Stimulated activated CD4-positive, alpha-beta T cell treated with anti-CD3 and anti-CD28 coated beads, Interleukin-1b, Interleukin-23, amount 100 ng/mL, for 24 hours (primary cell): ENCODE results near the gene NACC1.
A peak's percentile ranks its signal among the peaks of the same experiment; 100 is the strongest.
"Not testable (repeated sequence)": the region's sequence is repeated elsewhere in the genome, so short reads cannot be mapped to it uniquely, and the experiment has no call there.

ENCODE experiments used
- DNase-seq, 4 experiments: peaks; one replicate each; pipeline ENCODE4 v3.0.0-alpha.2; 2020; ENCODE audit warnings: low read depth in 4 of 4, low spot score in 1 of 4

The NACC1 gene

GRCh38 chr19:13138171-13138915, 20.3 kb downstream of the NACC1 start:
- no peak for DNase-seq

GRCh38 chr19:13138916-13139198, 20.8 kb downstream of the NACC1 start:
- no peak for DNase-seq

DNA sequence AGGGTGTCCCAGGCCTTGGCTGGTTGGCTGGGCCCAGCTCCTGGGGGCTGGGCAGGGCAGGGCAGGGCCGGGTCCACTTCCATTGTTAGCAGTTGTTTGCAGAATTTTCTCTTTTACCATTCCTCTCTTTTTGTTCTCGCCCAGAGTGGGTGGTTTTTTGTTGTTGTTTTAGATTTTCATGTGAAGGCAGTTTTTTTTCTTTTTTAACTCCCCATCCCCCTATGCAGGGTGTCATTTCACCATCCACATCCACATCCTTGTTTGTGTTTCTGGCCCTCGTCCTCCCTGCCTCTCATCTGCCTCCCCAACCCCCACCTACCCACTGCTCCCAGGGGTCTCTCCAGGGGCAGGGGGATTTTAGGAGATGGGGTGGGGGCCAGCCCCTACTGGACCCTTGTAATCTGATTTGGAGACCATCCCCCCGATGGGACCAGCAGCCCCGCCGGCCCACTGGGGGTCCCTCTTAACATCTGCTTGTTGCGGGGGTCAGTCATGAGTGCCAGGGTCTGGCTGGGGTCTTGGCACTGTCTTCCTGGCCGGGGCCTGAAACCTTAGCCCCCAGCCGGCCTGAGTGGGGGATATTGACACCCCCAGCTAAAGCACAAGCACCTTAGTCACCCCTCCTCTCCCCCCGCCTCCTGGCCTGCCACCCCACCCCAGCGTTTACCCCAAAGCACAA, 21.7 kb downstream of the NACC1 start:
- DNase-seq: no peak

GRCh38 chr19:13146763-13147563, 28.9 kb downstream of the NACC1 start:
- DNase-seq: no peak

DNA sequence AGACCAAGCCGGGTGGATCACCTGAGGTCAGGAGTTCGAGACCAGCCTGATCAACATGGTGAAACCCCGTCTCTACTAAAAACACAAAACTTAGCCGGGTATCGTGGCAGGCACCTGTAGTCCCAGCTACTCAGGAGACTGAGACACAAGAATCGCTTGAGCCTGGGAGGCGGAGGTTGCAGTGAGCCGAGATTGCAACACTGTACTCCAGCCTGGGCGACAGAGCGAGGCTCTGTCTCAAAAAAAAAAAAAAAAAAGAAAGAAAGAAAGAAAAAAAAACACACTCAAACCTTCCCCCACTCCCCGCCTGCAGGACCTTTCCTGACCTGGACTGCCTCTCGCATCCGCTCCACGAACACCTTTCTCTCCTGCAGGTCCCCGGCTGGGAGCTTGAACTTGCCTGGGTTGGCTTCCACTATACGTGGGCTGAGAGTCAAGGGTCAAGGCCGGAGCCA, 31.1 kb downstream of the NACC1 start:
- DNase-seq: not testable (repeated sequence)

- DNase-seq: no peak
Observed at GRCh38 chr19:13149628-13150186, 31.6 kb downstream of the NACC1 start.

- peak; percentile 72 to 89 (median 84) for DNase-seq
Observed at GRCh38 chr19:13150187-13150930, 32.3 kb downstream of the NACC1 start, which contains the start of the genes IER2 and STX10. TSS of gene IER2 (plus strand) at chr19:13150411. CDS start at chr19:13153187, 2,776 bp downstream. TSS of gene STX10 (minus strand) at chr19:13150375. CDS start at chr19:13150173, 202 bp downstream.

- DNase-seq: no peak
Observed at GRCh38 chr19:13150931-13151604, 33.0 kb downstream of the NACC1 start.

DNA sequence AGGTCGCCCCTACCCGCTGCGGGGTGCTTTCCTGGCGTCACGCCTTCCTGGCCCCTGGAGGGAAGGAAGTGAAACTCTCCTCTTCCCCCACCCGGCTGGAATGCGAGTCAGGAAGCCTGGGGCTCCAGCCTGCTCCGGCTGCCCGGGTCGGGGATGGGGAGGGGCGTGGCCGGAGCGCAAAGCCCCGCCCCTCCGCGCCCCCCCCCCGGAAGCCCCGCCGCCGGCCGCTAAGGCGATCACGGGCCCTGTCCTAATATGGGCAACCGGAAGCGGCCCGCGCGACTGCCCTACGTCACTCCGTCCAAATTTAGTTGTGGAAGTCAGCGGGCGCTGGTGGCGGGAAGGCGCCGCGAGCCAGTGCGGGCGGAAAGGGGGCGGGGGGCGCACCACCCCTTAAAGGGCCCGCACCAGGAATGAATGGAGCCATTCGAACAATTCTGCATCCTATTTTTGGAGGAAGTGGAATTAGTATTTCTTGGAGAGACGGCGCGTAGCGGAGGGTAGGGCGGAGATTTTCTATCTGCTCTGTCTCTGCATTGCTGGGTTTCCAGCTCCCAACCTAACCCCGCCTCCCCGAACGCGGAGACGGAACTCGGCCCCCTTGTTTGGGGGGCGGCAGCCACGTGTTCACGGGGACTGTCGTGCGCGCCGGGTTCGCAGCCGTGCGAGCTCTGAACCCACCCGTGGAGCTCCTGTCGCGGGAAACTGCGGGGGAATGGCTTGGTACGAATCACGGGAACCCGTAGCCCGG, 33.7 kb downstream of the NACC1 start:
- peak; percentile 88 to 93 (median 90) for DNase-seq

DNA sequence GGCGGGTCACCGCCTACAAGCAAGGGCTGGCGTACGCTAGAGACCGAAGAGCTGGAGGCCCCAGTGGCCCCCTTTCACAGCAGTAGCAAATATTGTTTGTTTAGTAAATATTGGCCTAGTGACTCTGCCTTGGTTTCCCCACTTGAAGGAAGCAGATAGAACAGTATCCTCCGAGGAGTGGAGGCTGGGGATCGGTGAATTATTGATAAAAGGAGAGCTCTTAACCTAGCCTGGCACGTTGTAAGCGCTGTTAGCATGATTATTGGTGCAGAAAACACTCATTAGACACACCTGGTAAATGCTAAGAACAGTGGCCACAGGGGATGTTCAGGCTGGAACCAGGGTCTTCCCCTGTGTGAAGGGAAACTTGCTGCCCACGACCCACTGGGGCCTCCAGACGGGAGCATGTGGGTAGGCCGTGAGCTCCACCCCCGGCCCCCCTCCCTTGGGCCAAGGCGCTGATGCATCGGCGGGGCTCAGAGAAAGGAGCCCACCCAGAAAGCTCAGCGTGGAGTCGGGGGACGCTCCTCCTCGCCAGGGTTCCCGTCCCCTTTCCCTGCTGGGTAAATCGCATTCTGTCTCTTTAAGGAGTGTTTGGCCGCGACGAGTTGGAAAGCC, 34.4 kb downstream of the NACC1 start:
- no peak for DNase-seq

DNA sequence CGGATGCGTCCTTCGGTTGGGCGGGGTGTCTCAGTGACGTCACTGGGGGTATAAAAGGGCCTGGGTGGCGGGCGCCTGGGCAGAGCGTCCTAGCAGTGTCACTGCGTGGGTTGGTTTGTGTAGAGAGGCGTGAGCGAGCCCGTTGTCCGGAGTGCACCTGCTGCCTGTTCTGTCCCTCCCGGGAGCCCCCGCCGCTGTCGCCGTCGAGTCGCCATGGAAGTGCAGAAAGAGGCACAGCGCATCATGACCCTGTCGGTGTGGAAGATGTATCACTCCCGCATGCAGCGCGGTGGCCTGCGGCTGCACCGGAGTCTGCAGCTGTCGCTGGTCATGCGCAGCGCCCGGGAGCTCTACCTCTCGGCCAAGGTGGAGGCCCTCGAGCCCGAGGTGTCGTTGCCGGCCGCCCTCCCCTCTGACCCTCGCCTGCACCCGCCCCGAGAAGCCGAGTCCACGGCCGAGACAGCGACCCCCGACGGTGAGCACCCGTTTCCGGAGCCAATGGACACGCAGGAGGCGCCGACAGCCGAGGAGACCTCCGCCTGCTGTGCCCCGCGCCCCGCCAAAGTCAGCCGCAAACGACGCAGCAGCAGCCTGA, 35.0 kb downstream of the NACC1 start:
- DNase-seq: peak; percentile 94 to 99 (median 96)

DNA sequence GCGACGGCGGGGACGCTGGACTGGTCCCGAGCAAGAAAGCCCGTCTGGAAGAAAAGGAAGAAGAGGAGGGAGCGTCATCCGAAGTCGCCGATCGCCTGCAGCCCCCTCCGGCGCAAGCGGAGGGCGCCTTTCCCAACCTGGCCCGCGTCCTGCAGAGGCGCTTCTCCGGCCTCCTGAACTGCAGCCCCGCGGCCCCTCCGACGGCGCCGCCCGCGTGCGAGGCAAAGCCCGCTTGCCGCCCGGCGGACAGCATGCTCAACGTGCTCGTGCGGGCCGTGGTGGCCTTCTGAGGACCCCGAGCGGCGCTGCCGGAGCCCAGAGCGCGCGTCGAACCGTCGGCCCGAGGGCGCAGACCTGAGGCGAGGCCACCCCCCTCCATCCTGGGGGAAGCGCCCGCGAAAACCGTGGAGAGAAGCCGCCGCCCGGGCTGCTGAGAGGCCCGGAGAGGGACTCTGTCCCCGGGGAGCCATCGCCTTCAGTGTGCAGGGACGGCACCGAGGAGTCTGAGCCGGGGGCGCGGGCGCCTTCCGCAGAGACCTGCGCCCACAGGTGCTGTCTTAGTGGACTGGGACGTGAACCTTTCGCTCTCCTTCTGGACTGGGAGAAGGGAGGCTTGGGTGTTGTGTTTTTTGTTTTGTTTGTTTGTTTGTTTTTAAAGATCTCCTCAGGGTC, 35.6 kb downstream of the NACC1 start:
- no peak for DNase-seq

DNA sequence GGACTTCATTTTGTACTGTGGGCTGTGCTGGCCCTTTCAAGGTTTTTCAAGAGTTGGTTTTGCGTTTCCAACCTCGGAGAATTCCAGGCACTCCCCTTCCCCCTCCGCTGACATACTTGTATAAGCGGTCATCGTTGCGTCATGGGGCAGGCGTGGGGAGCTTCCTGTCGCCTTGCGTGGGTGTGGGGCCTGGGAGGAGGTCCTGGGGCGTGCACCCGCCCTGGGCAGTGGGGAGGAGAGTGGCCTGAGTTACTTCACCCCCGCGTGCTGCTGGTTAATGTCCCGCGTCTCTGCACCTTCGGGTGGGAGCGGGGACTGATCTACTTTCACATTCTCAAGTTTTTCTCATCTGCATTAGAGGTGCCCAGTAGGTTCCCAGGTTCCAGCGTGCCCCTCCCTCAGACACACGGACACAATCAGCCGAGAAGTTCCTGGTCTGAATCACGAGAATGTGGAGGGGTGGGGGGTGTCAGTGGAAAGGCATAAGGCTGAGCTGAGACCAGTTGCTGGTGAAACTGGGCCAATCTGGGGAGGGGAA, 36.2 kb downstream of the NACC1 start:
- DNase-seq: peak in 1 of 4 experiments; percentile 71

DNA sequence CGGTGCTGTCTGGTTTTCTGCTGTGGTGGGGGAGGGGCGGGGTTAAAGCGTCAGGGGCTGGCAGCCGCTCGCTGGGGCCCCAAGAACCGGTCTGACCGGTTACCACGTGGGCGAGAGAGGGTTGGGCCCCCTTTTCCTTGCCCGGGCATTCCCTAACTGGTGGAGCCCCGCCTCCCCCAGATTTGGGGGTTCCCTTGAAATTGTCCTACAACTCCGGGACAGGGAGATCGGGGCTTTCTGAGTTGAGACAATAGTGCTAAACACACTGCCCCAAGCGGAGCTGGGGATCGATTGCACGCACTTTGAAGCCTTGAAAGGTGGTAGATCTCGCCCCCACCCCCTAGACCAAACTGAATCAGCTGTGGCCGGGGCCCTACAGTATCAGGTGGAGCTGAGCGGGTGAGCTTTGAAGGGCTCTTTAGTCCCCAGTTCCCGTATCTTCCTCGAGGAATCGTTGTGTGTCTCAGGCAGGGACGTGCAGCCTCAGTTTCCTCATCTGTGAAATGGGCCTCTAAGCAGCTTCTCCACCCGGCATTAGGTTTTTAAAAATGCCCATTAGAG, 36.9 kb downstream of the NACC1 start:
- peak in 2 of 4 experiments; percentile 62 to 79 for DNase-seq

- DNase-seq: peak in 1 of 4 experiments; percentile 65
Observed at GRCh38 chr19:13155472-13156359, 37.7 kb downstream of the NACC1 start.

GRCh38 chr19:13159713-13160112, 41.6 kb downstream of the NACC1 start:
- DNase-seq: no peak
